ENCODE results near the gene CUL1.

Gene CUL1

DNA sequence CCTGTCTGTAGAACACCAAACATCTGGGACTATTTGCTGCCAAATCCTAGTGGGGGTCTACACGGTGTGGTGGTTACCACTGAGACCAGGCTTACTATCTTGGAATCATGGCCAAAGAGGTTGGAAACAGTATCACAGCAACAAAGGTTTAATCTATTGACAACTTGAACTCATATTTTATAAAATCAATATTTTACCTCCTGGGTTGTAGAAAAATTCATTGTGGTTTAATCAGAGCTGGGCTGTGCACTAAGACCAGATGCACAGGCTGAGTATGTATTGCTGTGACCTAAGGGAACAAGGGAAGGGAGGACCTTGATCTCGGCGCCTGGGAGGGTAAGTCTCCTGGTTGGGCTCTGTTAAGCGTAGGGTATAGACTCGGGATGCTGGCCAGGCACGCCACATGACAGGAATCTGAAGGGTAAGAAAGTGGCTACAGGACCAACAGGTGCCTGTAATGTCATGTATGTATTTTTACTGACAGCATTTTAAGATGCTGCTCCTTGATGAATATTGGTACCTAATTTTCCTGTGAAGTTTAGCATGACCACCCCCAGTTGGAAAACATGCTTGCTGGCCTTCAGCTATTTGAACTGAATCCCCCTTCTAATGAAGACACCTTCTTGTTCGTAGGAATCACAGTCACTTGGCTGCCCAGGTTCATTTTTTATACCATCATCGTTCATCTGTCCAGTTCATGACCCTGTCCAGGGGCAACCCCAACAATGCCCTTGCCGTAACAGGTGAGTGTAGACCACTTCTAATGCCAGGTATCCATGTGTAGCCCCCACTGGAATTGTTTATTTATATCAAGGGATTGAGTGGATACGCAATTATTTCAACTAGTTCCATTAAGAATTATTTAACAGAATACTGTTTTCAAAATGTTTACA is 105.9 kb downstream of the CUL1 start:
- no peak for DNase-seq (ENCODE audit: low spot score)

DNA sequence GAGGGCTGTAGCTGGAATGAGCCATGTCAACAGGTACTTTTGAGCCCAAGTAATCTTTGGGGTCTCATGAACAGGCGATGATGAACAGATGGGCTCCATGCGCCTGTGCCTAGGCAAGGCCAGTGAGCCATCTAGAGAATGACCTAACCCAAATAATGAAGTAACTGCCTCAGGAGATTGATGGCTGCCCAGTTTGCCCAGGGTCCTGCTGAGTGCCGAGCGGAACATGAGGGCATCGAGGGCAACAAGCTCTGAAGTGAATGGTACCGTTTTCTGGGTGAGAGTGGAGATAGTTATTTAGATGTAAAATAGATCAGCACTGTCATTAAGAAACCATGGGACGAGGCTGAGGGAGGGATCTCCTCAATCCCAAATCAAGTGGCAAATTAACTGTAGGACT is 107.5 kb downstream of the CUL1 start:
- no peak for DNase-seq (ENCODE audit: low spot score)

DNA sequence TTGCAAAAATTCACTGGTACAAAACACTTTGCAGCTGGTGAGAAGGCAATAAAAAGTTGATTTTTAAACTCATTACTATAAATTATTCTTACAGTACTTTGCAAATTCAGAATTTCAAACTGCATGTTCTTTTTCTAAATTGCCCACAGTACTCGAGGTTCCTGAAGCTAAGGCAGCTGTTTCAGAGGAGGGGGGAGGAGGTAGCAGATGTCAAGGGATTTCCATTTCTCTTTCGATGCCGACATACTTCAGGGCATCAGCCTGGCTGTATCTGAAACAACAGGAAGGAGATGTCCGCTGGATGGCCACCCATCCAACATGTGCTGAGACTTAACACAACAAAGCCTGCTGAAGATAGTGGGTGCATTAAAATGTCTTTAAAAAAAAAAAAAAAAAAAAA is 108.7 kb downstream of the CUL1 start:
- DNase-seq (ENCODE audit: low spot score) = no peak

DNA sequence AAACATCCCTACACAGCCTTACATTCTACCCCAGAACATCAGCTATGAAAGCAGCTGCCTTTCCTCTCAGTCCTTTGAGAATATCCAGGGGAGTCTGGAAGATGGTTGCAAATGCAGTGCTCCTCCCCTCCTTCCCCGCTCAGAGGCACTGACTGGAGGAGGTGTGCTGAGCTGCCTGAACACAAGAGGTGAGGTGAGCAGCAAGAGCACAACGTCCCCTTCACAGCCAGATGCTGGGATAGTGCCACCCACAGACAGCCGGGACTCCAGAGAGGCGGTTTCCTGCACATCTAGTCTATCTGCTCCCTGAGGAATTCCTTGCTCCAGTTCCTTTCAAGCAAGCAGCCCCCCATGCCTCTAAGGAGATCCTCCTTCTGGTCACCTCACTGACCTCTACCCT is 111.2 kb downstream of the CUL1 start:
- peak; percentile 47 for DNase-seq (ENCODE audit: low spot score)

DNA sequence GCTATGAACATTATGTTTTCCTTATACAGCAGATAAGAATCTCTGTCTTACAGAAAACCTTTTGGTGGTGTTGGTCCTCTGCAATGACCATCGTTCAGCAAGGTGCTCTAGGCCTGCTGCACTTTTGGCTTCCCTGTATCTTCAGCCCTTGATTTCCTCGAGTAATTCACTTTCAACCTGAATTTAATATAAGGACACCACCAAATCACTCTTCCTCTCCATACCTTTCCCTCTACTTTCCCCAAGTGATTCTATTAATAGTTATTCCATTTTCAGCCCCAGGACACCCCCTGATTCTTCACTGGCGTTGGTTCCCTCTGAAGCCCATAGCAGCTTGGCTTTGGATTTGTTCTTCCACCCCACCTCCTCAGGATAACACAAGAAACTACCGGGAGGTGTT is 113.2 kb downstream of the CUL1 start:
- no peak for DNase-seq (ENCODE audit: low spot score)

DNA sequence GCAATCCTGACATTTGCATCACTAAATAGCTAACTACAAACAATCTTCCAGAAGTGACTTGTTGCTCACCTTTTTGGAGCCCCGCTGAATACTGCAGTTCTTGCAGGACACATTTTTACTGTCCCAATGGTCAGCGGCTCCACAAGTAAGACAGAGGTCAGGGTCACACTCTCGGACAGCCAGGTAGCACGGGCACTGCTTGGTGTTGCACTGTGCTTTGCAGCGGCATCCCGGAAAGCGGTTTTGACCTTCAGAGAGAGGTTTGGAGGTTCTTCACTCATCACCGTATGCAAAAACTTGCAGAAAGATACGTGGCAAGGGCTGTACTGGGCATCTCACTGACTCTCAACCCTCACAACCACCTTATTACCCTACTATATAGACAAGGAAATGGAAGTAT is 115.2 kb downstream of the CUL1 start:
- DNase-seq (ENCODE audit: low spot score) = no peak

DNA sequence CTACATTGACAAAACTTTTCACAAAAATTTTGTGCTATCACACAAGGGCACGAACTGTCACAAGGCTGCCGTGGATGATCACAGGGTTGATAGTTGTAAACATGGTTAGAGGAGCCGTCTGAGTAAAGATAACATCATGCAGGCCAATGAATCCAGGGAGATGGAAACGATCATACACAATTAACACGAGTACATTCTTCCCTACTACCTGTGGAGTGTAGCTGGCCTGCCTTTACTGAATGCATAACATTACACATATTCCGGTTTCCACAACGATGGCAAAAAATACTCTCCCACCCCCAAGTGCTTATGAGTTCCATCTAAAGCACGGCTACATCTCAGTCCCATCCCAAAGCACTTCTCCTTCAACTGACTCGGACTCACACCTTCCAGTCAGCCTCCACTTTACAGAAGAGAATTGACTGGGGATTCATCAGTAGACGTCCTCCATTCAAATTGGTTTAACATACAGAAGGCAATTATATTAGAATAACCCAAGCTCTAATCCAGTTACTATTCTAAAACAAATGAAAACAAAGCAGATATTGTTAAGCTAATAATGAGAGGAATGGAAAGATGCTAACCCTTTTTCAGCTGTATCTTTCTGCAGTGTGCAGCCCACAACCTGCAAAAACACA is 116.3 kb downstream of the CUL1 start:
- DNase-seq (ENCODE audit: low spot score) = no peak

DNA sequence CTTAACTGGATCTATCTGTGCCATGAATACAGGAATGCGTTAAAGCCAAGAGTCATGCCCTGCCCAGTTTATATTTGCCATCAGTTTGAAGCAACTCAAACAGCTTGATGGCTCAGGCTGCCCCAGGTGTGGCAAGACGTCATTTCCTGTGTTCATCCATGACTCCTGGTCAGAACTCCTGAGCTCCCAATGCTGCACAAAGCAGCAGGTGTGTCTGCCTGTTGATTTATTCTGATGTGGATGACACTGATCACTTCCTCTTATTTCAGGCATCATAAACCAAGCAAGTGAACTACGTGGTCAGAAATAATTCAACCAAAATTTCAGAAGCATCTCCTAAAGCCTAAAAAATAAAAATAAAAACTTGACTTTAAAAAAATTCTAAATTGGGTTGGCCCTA is 116.9 kb downstream of the CUL1 start:
- DNase-seq (ENCODE audit: low spot score) = no peak

DNA sequence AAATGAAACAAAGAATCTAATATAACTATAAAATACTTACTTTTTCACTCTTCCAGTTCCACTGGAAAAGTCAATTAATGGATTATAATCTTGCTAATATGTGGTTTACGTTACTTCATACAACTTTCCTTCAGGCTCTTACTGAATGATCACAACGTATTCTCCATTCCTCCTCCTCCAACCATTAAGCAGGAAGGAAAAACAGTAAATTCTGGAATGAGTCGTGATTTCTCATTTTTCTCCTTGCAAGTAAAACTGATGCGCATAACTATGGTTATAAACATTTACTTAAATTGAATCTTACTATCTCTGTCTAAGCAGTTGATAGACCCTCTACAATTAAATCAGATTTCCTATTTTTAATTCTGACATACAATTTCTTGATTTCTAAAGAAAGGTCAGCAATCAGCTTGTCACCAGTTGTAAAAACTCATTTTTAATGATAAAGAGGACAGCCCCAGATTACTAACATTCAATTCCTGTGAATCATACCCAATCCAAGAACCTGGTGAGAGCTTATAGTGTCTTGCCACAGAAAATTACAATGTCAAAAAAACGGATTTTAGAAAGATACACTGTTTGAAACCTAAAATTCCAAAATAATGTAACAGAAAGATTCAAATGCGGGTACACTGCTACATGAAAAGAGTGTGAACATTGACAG is 121.1 kb downstream of the CUL1 start:
- no peak for DNase-seq (ENCODE audit: low spot score)

DNA sequence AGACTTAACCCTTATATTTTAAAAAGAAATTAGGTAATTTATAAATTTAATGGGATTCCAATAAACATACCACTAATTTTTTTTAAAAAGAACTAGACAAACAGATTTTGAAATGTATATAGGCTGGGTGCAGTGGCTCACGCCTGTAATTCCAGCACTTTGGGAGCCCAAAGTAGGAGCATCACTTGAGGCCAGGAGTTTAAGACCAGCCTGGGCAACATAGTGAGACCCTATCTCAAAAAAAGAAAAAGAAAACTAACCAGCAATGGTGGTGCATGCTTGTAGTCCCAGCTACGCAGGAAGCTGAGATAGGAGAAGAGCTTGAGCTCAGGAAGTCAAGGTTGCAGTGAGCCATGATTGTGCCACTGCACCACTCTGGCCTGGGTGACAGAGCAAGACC is 122.7 kb downstream of the CUL1 start:
- DNase-seq (ENCODE audit: low spot score) = no peak

DNA sequence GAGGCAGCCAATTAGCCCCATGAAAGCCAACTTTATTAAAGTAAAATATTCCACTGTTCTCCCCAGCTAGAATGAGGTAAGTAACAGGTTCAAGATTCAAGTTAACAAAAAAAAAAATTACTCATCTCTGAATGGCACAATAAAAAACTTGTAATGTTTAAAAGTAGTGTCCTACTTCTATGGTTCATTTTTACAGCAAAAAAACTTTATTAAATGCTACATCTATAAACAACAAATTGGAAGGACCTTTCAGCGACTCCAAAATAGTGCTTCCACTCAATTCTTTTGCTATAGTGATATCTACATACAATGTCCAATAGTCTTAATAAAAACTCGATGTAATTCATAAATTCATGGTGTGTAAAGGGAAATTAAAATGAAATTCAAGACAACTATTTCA is 126.2 kb downstream of the CUL1 start:
- no peak for DNase-seq (ENCODE audit: low spot score)

DNA sequence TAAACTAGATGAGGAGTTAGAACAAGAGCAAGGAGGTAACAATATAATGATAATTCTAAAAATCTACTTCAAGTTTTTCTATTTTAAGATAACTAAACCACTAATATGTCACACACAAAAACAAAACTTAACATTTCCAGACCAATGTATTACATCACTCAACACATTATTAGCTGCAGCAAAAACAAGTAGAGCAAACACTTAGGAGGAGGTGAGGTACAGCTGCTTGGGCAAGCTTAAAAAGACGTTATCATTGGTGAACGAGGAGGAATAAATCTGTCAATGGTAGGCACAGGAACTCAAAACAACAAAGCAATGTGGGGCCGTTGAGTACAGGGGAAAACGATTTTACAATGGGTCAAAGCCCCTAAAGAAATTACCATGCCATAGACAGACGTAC is 126.6 kb downstream of the CUL1 start:
- no peak for DNase-seq (ENCODE audit: low spot score)

DNA sequence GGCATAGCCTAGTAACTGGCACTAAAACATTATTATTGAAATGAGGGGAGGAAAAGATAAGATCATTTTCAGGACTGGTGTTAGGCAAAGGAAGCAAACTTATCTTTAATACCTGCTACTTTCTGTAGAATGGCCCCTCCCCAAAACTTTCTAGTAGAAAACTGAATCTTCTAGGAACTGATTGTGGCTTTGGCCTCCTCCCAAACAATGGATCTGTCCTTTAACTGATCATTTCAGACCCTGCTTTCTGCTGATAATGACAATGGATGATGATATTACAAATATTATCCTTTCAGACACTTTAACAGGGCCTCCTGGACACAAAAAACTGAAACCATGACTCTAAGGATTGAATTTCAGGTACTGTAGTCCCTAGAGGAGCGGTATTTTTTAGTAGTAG is 130.3 kb downstream of the CUL1 start:
- DNase-seq (ENCODE audit: low spot score) = no peak

DNA sequence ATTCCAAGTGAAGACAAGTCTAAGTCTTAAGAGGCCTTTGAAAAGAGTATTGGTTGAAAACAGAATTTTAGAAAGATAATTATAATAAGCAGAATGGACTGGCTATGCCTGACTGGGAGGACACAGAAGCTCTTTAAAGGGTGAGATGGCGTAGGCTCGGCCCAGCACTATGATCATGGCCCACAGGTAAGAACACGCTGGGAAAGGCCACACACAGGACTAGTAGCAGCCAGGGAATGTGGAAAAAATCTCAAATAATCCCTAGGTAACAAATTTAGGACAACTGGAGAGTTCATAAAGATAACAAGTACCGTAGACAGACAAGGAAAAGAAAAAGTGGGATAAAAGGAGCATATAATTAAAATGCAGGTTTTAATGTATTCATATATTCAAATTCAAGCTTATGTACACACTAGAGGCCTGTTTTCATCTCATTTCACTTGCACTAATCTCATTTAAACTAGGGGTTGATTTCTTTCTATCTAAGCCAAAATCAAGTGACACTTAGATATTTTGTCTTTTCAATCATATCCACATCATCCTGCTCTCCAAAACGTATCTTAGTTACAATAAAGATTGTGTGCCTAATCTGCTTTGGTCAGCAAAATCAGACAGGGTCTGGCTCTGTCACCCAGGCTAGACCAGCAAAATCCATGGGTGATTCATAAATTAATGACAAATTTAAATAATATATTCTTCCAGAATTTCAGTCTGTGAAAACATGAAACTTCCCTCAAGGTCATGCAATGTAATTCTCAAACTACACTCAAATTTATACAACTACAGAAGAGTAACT is 132.4 kb downstream of the CUL1 start:
- DNase-seq (ENCODE audit: low spot score) = no peak

DNA sequence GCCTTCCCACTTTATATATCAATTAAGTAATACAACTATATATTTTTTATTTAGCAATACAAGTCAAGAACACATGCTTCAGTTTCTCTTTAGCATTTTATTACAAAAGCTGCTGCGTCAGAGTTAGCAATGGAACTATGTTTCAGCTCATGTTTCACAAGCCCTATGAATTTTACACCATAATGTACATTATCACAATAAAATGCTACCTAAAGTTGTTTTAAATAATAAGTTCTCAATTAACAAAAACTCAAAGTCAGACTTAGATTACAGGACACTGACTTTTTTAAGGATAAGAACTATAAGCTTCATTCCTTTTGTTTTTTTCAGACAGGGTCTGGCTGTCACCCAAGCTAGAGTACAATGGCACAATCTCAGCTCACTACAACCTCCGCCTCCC is 133.1 kb downstream of the CUL1 start:
- DNase-seq (ENCODE audit: low spot score) = no peak

DNA sequence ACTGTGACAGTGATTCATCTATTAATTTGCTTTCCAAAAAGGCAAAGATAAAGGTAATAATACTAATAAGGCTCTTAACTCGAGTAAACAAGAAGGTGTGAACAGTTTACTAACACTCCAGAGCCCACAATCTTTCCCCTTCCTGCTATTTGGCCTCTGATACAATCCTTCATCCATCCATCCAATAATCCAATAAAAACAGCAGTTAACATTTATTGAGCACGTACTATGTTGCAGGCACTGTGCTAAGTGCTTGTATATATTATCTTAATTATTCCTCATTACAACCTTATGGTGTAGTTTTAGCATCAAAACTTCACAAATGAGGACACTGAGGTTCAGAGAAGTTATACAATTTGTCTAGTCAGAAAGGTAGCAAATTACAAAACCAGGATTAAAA is 135.9 kb downstream of the CUL1 start:
- no peak for DNase-seq (ENCODE audit: low spot score)

DNA sequence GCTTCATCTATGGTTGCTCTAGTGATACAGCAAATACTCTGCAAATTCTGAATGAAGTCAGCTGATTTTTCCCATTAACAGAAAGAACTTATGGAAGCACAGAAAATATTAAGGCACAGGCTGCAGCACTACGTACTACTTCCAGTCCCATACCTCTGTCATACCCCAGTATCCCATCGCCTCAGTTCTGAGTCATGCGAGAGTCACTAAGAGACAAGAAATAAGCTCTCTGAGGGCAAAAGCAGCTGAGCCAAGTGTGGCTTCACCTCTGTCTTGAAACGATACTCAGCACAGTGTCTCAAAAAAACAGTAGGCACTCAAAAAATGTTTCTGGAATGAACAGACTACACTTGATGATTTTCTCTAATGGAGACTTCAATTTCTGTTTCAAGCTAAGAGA is 137.2 kb downstream of the CUL1 start:
- no peak for DNase-seq (ENCODE audit: low spot score)

DNA sequence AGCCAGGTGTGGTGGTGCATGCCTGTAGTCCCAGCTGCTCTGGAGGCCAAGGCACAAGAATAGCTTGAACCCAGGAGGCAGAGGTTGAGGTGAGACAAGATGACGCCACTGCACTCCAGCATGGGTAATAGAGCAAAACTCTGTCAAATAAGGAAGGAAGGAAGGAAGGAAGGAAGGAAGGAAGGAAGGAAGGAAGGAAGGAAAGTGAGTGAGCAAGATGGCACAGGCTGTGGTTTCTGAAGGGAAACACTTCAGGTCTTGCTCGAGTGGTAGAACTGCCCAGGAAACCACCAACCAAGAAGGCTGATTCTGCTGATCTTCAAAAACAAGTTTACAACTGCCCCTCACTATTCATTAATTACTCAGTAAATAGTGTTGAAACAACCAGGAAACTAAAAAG is 140.2 kb downstream of the CUL1 start:
- no peak for DNase-seq (ENCODE audit: low spot score)

DNA sequence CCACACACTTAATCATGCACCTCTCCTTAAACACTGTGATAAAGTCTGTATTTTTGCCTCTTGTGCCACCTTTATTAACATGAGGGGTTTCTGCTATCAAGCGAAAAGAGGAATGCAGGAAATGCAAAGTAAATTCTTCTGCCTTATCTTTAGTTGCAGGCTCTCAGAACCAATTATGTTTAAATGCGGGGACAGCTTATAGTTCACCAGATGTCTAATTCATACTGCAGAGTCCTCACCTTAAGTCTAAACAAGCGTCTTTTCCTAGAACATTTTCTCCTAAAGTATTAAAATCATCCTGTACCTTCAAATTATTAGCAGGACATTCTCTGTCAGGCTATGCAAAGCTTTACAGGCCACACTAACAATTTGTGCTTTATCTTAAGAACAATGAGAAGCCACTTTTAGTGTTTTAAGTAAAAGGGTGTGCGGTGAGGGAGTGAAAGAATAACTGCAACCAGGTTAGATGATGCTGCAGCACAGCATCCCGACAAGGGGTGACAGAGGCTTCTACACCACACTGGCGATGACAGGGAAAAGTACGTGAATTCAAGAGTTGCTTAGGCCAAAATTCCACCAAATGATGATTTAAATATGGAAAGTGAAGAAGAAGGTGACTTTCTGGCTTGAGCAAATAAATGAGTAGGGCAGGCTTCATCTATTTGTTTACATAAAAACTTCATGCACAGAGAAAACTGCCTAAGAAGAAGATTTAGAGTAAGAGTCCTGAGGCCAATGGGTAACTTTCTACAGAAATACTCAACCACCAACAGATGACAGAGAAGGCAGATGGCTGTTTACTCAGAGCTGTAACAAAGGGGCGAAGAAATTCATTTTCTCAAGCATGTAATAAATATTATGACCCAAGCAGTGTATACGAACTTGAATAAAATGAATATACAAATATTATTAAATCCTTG is 149.4 kb downstream of the CUL1 start:
- no peak for DNase-seq (ENCODE audit: low spot score)

DNA sequence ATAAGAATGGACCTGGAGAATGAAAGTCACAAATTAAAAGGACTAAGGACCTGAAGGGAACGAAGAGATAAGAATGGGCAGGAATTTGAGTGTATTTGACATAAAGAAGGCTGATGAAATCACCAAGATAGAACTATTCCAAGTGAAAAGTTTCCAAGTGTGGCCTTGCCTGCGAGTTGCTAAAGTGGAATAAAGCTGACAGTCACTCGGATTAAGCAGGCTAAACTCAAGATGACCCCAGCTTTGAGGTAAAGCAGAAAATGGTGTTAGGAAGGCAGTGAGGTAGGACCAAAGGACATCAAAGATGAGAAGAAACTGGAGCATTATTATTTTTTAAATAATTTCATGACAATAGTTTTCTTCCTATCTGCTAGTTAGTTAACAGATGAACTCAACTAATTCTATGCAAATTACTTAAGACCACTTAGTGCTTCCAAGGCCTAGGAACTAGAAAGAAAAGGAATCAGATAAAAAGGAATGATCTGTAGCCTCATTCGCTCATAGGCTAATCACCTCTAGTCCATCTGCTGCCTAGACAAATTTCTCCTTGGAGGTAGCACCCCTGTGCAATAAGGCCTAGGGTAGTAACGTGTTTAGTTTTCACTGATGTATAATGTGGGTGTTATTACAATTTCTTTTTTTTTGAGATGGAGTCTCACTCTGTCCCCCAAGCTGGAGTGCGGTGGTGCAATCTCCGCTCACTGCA is 150.8 kb downstream of the CUL1 start:
- DNase-seq (ENCODE audit: low spot score) = no peak

DNA sequence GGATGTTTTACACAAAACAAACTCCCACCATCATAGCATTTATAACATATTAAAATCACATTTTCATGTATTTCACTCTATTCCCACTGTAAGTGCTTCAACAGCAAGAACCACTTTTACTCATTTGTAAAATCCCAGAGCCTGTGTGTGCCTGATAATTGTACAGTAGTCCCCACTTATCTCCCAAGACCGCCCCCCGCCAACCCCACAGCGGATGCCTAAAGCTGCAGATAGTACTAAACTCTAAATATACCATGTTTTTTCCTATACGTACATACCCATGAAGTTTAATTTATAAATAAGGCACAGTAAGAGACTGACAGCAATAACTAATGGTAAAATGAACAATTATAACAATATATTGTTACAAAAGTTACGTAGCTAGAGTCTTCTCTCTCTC is 151.9 kb downstream of the CUL1 start:
- no peak for DNase-seq (ENCODE audit: low spot score)
